DOHH2 (cell line): Measurements from ENCODE around the gene CENPO.

Source experiments
- H3F3A ChIP-seq: fragments of 200-600 bp; sonication (generic), shearing (Covaris generic); 2 replicates; pipeline ENCODE4 v1.6.0; 2016; ENCODE audit warnings: antibody characterized with exemption, mild to moderate bottlenecking; ENCODE audit not compliant: control insufficient read depth, insufficient read depth
- H3K27ac ChIP-seq: fragments of 200-600 bp; sonication (generic); 2 replicates; pipeline ENCODE4 v1.5.1; 2014; ENCODE audit warnings: low read depth, mild to moderate bottlenecking, low read length, moderate library complexity
- H3K27me3 ChIP-seq: fragments of 200-600 bp; sonication (generic); 2 replicates; pipeline ENCODE4 v1.6.1; 2014; ENCODE audit warnings: mild to moderate bottlenecking, low read length, mixed read lengths; ENCODE audit not compliant: control insufficient read depth
- H3K36me3 ChIP-seq: fragments of 200-600 bp; sonication (generic); 2 replicates; pipeline ENCODE4 v1.6.1; 2014; ENCODE audit warnings: mild to moderate bottlenecking, low read length, moderate library complexity, mixed read lengths; ENCODE audit not compliant: control insufficient read depth
- H3K4me1 ChIP-seq: fragments of 200-600 bp; sonication (generic); 2 replicates; pipeline ENCODE4 v1.6.1; 2014; ENCODE audit warnings: mild to moderate bottlenecking, low read length, mixed read lengths; ENCODE audit not compliant: control insufficient read depth
- H3K4me2 ChIP-seq: fragments of 200-600 bp; sonication (generic); 2 replicates; pipeline ENCODE4 v1.6.0; 2014; ENCODE audit warnings: mild to moderate bottlenecking, low read length, moderate library complexity
- H3K4me3 ChIP-seq: fragments of 200-600 bp; sonication (generic); 2 replicates; pipeline ENCODE4 v1.5.1; 2014; ENCODE audit warnings: mild to moderate bottlenecking, low read length, mixed read lengths
- H3K79me2 ChIP-seq: fragments of 200-600 bp; sonication (generic); 2 replicates; pipeline ENCODE4 v1.6.1; 2014; ENCODE audit warnings: mild to moderate bottlenecking, low read length, mixed read lengths; ENCODE audit not compliant: control insufficient read depth
- H3K9me2 ChIP-seq: fragments of 200-600 bp; sonication (generic); replicated peaks from 2 replicates; pipeline ENCODE4 v1.6.1; 2014; ENCODE audit warnings: mild to moderate bottlenecking, low read length, mixed read lengths; ENCODE audit not compliant: control insufficient read depth
- H3K9me3 ChIP-seq: fragments of 200-600 bp; sonication (generic); 2 replicates; pipeline ENCODE4 v1.6.1; 2014; ENCODE audit warnings: antibody characterized with exemption, low read length, mixed read lengths; ENCODE audit not compliant: control insufficient read depth, insufficient read depth
- H4K20me1 ChIP-seq: fragments of 200-600 bp; sonication (generic); 2 replicates; pipeline ENCODE4 v1.6.0; 2014; ENCODE audit warnings: low read depth, mild to moderate bottlenecking, antibody characterized with exemption, low read length, moderate library complexity; ENCODE audit not compliant: control insufficient read depth, insufficient read depth
- EZH2phosphoT487 ChIP-seq: fragments of 200-600 bp; sonication (generic); IDR thresholded peaks from 2 replicates; pipeline ENCODE4 v1.6.1; 2017; ENCODE audit warnings: borderline replicate concordance, mild to moderate bottlenecking, antibody characterized with exemption, low read length, moderate library complexity, mixed read lengths
- TF ChIP-seq, protein P1 (sequence below): fragments of 200-600 bp; sonication (generic); IDR thresholded peaks from one replicate; pipeline ENCODE4 v1.5.1; 2014; ENCODE audit warnings: antibody characterized with exemption, mild to moderate bottlenecking, low read depth, low read length; ENCODE audit not compliant: poor library complexity, severe bottlenecking

The CENPO gene

DNA sequence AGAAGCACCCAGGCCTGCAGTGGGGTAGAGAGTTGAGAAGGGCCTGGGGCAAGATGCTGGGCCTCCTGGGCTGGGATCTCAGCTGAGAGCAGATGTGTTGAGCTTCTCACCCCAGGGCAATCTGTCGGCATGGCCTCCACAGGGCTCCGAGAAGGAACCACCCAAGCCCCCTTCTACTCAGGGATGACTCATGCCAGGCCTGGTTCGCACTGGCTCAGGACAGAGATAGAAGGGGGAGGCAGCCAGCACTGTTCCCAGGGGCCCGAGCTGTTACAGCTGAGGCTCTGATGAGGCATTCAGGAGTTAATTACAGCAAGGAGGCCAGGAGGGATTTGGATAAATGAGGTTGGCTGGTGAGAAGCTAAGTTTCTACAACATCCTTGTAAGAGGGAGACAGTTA lies 62.5 kb downstream of the CENPO start:
- TF ChIP-seq, protein P1, sequence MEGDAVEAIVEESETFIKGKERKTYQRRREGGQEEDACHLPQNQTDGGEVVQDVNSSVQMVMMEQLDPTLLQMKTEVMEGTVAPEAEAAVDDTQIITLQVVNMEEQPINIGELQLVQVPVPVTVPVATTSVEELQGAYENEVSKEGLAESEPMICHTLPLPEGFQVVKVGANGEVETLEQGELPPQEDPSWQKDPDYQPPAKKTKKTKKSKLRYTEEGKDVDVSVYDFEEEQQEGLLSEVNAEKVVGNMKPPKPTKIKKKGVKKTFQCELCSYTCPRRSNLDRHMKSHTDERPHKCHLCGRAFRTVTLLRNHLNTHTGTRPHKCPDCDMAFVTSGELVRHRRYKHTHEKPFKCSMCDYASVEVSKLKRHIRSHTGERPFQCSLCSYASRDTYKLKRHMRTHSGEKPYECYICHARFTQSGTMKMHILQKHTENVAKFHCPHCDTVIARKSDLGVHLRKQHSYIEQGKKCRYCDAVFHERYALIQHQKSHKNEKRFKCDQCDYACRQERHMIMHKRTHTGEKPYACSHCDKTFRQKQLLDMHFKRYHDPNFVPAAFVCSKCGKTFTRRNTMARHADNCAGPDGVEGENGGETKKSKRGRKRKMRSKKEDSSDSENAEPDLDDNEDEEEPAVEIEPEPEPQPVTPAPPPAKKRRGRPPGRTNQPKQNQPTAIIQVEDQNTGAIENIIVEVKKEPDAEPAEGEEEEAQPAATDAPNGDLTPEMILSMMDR, result no peak
- TF ChIP-seq EZH2phosphoT487, result no peak
- Histone ChIP-seq H3K9me3 (no peaks in the 10 kb centered on the region), H3K36me3 (peaks cover 22% of the 10 kb centered on the region), H3K4me1 (no peaks in the 10 kb centered on the region), H4K20me1 (no peaks in the 10 kb centered on the region), H3K27ac (no peak overlapping the region), H3K9me2 (no peaks in the 10 kb centered on the region), H3K79me2 (peaks cover 4% of the 10 kb centered on the region), H3K4me2 (no peak overlapping the region), H3K4me3 (no peak overlapping the region), H3K27me3 (no peaks in the 10 kb centered on the region), H3F3A (no peaks in the 10 kb centered on the region)

DNA sequence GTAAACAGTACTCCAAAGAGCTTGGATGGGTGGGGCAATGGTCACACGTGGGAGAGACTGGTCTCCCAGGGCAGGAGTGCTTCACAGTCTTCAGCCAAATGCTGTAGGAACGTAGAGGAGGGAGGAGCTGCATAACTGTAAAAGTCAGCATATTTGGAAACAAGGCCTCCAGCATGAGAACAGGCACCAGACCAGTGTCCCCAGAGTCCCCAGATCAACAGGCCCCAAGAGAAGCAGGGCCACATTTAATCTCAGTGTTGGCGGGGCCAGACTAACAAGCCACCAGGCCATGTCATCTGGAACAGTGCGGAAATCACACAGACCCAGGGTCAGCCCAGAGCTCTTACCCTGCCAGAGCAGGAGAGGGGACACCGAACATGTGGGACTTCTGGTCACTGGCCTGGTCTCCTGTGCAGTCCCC lies 63.6 kb downstream of the CENPO start:
- no peaks in the 10 kb centered on the region for H3K9me3 ChIP-seq
- H3K4me1 ChIP-seq, result no peaks in the 10 kb centered on the region
- H3K4me2 ChIP-seq, result no peak overlapping the region
- H3K27ac ChIP-seq, result no peak overlapping the region
- H3K9me2 ChIP-seq, result no peaks in the 10 kb centered on the region
- peaks cover 22% of the 10 kb centered on the region for H3K36me3 ChIP-seq
- TF ChIP-seq EZH2phosphoT487, result no peak
- TF ChIP-seq, protein P1, result no peak
- no peaks in the 10 kb centered on the region for H3F3A ChIP-seq
- H3K4me3 ChIP-seq, result no peak overlapping the region
- no peaks in the 10 kb centered on the region for H3K27me3 ChIP-seq
- peaks cover 4% of the 10 kb centered on the region for H3K79me2 ChIP-seq
- H4K20me1 ChIP-seq, result no peaks in the 10 kb centered on the region

DNA sequence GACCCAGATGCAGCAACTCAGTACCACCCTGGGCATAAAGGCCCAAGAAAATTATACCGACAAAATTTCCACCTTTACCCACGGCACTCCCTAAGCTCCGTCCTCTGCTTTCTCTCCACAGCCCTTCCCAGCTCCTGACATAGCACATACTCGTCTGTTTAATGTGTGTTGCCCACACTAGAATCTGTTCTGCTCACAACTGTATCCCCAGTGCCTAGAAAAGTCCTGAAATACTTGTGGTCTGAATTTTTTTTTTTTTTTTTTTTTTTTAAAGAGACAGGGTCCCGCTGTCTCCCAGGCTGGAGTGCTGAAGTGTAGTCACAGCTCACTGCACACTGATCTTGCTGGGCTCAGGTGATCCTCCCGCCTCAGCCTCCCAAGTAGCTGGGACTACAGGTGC lies 64.5 kb downstream of the CENPO start:
- H3K4me2 ChIP-seq, result no peak overlapping the region
- no peak overlapping the region for H3K27ac ChIP-seq
- H3K9me2 ChIP-seq, result no peaks in the 10 kb centered on the region
- H3K36me3 ChIP-seq, result peaks cover 22% of the 10 kb centered on the region
- H3F3A ChIP-seq, result no peaks in the 10 kb centered on the region
- no peaks in the 10 kb centered on the region for H4K20me1 ChIP-seq
- H3K4me1 ChIP-seq, result no peaks in the 10 kb centered on the region
- peaks cover 4% of the 10 kb centered on the region for H3K79me2 ChIP-seq
- H3K9me3 ChIP-seq, result no peaks in the 10 kb centered on the region
- no peak overlapping the region for H3K4me3 ChIP-seq
- H3K27me3 ChIP-seq, result no peaks in the 10 kb centered on the region
- no peak for TF ChIP-seq EZH2phosphoT487
- TF ChIP-seq, protein P1, result no peak

DNA sequence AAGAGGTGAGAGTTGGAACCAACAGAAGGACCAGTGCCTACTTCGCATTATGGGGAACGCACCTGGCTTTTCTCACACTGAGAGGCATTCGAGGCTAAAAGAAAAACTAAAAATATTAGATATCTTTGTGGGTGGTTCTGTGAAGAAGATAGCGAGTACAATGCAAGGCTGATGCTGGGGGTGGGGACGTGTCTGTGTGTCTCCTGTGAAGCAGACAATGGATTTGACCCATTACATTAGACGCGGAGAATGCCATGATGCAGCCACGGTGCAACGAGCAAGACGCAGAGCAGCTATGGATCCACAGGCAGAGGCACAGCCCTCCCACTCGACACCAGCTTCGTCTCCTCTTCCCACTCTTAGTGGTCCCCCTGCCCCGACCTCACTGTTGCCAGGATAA lies 65.8 kb downstream of the CENPO start:
- no peaks in the 10 kb centered on the region for H4K20me1 ChIP-seq
- no peak overlapping the region for H3K4me2 ChIP-seq
- H3K27ac ChIP-seq, result no peak overlapping the region
- H3K79me2 ChIP-seq, result peaks cover 4% of the 10 kb centered on the region
- no peaks in the 10 kb centered on the region for H3K4me1 ChIP-seq
- no peaks in the 10 kb centered on the region for H3K27me3 ChIP-seq
- no peak overlapping the region for H3K4me3 ChIP-seq
- H3F3A ChIP-seq, result no peaks in the 10 kb centered on the region
- no peaks in the 10 kb centered on the region for H3K9me3 ChIP-seq
- peaks cover 21% of the 10 kb centered on the region for H3K36me3 ChIP-seq
- TF ChIP-seq, protein P1, result no peak
- no peak for TF ChIP-seq EZH2phosphoT487
- H3K9me2 ChIP-seq, result no peaks in the 10 kb centered on the region
